ENCODE measurements around the gene PDE7B.

- no peak for TF ChIP-seq CTCF (IDR thresholded peaks at IDR 0.05)
- no peak for TF ChIP-seq SMC3 (IDR thresholded peaks at IDR 0.05; ENCODE audit: low read depth, low read length)
- no peak for TF ChIP-seq EZH2phosphoT487 (IDR thresholded peaks at IDR 0.05; ENCODE audit: borderline replicate concordance, low read depth)
- TF ChIP-seq USF1 (IDR thresholded peaks at IDR 0.05; ENCODE audit: borderline replicate concordance, low read depth), result no peak
- TF ChIP-seq, protein P1, sequence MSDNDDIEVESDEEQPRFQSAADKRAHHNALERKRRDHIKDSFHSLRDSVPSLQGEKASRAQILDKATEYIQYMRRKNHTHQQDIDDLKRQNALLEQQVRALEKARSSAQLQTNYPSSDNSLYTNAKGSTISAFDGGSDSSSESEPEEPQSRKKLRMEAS (IDR thresholded peaks at IDR 0.05; ENCODE audit: low read depth), result no peak
- no peak for TF ChIP-seq TAF1 (IDR thresholded peaks at IDR 0.05; ENCODE audit: borderline replicate concordance, low read depth, low read length)
- TF ChIP-seq FOXJ3 (CRISPR knock-in tag; IDR thresholded peaks at IDR 0.05), result no peak
- TF ChIP-seq, protein P2, sequence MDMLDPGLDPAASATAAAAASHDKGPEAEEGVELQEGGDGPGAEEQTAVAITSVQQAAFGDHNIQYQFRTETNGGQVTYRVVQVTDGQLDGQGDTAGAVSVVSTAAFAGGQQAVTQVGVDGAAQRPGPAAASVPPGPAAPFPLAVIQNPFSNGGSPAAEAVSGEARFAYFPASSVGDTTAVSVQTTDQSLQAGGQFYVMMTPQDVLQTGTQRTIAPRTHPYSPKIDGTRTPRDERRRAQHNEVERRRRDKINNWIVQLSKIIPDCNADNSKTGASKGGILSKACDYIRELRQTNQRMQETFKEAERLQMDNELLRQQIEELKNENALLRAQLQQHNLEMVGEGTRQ (IDR thresholded peaks at IDR 0.05; ENCODE audit: borderline replicate concordance, low read depth, low read length), result no peak
- no peak for TF ChIP-seq GATA2 (CRISPR knock-in tag; IDR thresholded peaks at IDR 0.05)
Measured at GRCh38 chr6:136180704-136181511, 329.4 kb downstream of the PDE7B start.

Measured in SK-N-SH (cell line).